Upper lobe of left lung (tissue), 6 donors: ENCODE data around the gene RNF13. TPM values are rescaled to one million over a fixed set of nuclear protein-coding genes. Genes with fewer than 3 reads are reported as not detected.
"Not testable (repeated sequence)": the region's sequence is repeated elsewhere in the genome, so short reads cannot be mapped to it uniquely, and the experiment has no call there.

Experiments used
- ATAC-seq, 2 donors: fragments of 200-7000 bp; cut with Tn5 transposase; one replicate each; pipeline ENCODE4 v1.9.1; 2022; ENCODE audit warnings: mild to moderate bottlenecking in 2 of 2, moderate library complexity in 2 of 2; ENCODE audit not compliant: low FRiP score in 2 of 2
- DNase-seq, 2 donors: peaks; one replicate each; pipeline ENCODE4 v3.0.0-alpha.2; 2019 to 2020
- H3K27ac ChIP-seq, 4 donors: fragments of 200-600 bp; sonication (generic); one replicate each; pipeline ENCODE4 v1.5.1; 2016 to 2019
- H3K27me3 ChIP-seq, 4 donors: fragments of 200-600 bp; sonication (generic); one replicate each; pipeline ENCODE4 v1.5.1; 2017 to 2019
- H3K36me3 ChIP-seq, 4 donors: fragments of 200-600 bp; sonication (generic); one replicate each; pipeline ENCODE4 v1.5.1; 2016 to 2019
- H3K4me1 ChIP-seq, 4 donors: fragments of 200-600 bp; sonication (generic); one replicate each; pipeline ENCODE4 v1.5.1; 2018 to 2019
- H3K4me3 ChIP-seq, 4 donors: fragments of 200-600 bp; sonication (generic); one replicate each; pipeline ENCODE4 v1.5.1; 2017 to 2019; ENCODE audit warnings: mild to moderate bottlenecking in 2 of 4, moderate library complexity in 1 of 4
- H3K9me3 ChIP-seq, 4 donors: fragments of 200-600 bp; sonication (generic); one replicate each; pipeline ENCODE4 v1.5.1; 2018 to 2019
- EP300 ChIP-seq, 4 donors: sonication (generic); formaldehyde crosslinking; IDR thresholded peaks; one replicate each; pipeline ENCODE4 v1.5.1; 2017; ENCODE audit warnings: antibody characterized with exemption in 4 of 4, control low read depth in 2 of 4
- POLR2A ChIP-seq, 4 donors: fragments of 450-650 bp; IDR thresholded peaks; one replicate each; pipeline ENCODE4 v1.5.1; 2016 to 2017; ENCODE audit warnings: antibody characterized with exemption in 4 of 4, mild to moderate bottlenecking in 2 of 4
- POLR2AphosphoS5 ChIP-seq, 2 donors: sonication (generic); formaldehyde crosslinking; IDR thresholded peaks; one replicate each; pipeline ENCODE4 v1.5.1; 2017; ENCODE audit warnings: antibody characterized with exemption in 2 of 2
- WGBS, 2 donors: methylation state at CpG; one replicate each; pipeline ENCODE4 v1.1.5; 2017 to 2018; 5-methylcytosine and 5-hydroxymethylcytosine counted together
- total RNA-seq, 6 donors: library from RNA; depleted of rRNA in 4 of 6; stranded (reverse); fragments of >200 nt in 4 of 6; gene quantifications; one replicate each; pipeline versions ENCODE4 v1.1.0 to v1.2.1, GENCODE V29; 2016 to 2021
- TF ChIP-seq, protein P1 (sequence below), 6 experiments: fragments of 450-650 bp in 4 of 6; fragments of 200-600 bp in 2 of 6; sonication (generic) in 2 of 6; IDR thresholded peaks; one replicate each; pipeline ENCODE4 v1.5.1; 2016 to 2019; ENCODE audit warnings: antibody characterized with exemption in 6 of 6
- donor health status: DM: no; HTN: no; CAD: no; lungs with moderate emphysema.
- donor health status: DM: no; HTN: yes; CAD: no; lungs with severe emphysema.

Gene RNF13
- total RNA-seq, 6 donors from 2014 or later = 50.2 to 136 (median 101) TPM

DNA sequence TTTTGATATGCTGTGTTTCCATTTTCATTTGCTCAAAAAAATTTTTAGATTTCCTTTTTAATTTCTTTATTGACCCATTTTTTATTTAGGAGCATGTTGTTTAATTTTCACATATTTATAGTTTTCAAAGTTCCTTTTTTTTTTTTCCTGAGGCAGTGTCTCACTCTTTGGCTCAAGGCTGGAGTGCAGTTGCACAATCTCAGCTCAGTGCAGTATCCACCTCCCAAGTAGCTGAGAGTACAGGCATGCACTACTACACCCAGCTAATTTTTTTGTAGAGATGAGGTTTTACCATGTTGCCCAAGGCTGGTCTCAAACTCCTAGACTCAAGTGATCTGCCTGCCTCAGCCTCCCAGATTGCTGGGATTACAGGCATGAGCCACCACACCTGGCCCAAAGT, 121.5 kb downstream of the RNF13 start:
- DNase-seq = peak in 1 of 2 donors; percentile 56

GRCh38 chr3:149936812-149937230, 123.8 kb downstream of the RNF13 start:
- H3K36me3 ChIP-seq = no peaks in the 10 kb centered on the region
- H3K27ac ChIP-seq = no peak overlapping the region
- 44 to 52% methylated on average over 7 of the region's 7 CpGs for WGBS, 2 donors
- H3K4me3 ChIP-seq = no peak overlapping the region
- no peak for TF ChIP-seq POLR2AphosphoS5 (IDR thresholded peaks at IDR 0.05)
- TF ChIP-seq, protein P1, sequence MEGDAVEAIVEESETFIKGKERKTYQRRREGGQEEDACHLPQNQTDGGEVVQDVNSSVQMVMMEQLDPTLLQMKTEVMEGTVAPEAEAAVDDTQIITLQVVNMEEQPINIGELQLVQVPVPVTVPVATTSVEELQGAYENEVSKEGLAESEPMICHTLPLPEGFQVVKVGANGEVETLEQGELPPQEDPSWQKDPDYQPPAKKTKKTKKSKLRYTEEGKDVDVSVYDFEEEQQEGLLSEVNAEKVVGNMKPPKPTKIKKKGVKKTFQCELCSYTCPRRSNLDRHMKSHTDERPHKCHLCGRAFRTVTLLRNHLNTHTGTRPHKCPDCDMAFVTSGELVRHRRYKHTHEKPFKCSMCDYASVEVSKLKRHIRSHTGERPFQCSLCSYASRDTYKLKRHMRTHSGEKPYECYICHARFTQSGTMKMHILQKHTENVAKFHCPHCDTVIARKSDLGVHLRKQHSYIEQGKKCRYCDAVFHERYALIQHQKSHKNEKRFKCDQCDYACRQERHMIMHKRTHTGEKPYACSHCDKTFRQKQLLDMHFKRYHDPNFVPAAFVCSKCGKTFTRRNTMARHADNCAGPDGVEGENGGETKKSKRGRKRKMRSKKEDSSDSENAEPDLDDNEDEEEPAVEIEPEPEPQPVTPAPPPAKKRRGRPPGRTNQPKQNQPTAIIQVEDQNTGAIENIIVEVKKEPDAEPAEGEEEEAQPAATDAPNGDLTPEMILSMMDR (IDR thresholded peaks at IDR 0.05) = peak; percentile 44 to 64 (median 56)
- H3K27me3 ChIP-seq = no peaks in the 10 kb centered on the region
- DNase-seq = peak in 1 of 2 donors; percentile 28
- ATAC-seq = peak in 1 of 2 donors; percentile 78
- H3K4me1 ChIP-seq = peaks cover 5 to 13% (median 10%) of the 10 kb centered on the region in 4 donors
- no peaks in the 10 kb centered on the region for H3K9me3 ChIP-seq

More for the DNA sequence above, 121.5 kb downstream of the RNF13 start:
- no peaks in the 10 kb centered on the region for H3K27me3 ChIP-seq
- H3K36me3 ChIP-seq = peaks cover 0 to 4% (median 2%) of the 10 kb centered on the region in 4 donors
- no peak overlapping the region for H3K27ac ChIP-seq
- no peak for TF ChIP-seq EP300 (IDR thresholded peaks at IDR 0.05)
- no peak overlapping the region for H3K4me3 ChIP-seq
- peak; percentile 62 to 92 for ATAC-seq
- H3K9me3 ChIP-seq = no peaks in the 10 kb centered on the region
- peaks cover 5 to 13% (median 10%) of the 10 kb centered on the region in 4 donors for H3K4me1 ChIP-seq

- not testable (repeated sequence) for DNase-seq, H3K9me3 ChIP-seq, H3K27me3 ChIP-seq, H3K27ac ChIP-seq, H3K36me3 ChIP-seq, H3K4me3 ChIP-seq, ATAC-seq
- peaks cover 5 to 13% (median 10%) of the 10 kb centered on the region in 4 donors for H3K4me1 ChIP-seq
- WGBS, 2 donors = 92 to 93% methylated on average over 3 of the region's 3 CpGs
Observed at GRCh38 chr3:149938392-149939055, 125.5 kb downstream of the RNF13 start.

- DNase-seq (no peak), ATAC-seq (no peak)
- H3K9me3 ChIP-seq = no peaks in the 10 kb centered on the region
- TF ChIP-seq POLR2AphosphoS5 (IDR thresholded peaks at IDR 0.05) (no peak), EP300 (IDR thresholded peaks at IDR 0.05) (no peak), POLR2A (IDR thresholded peaks at IDR 0.05) (no peak)
- TF ChIP-seq, protein P1 (IDR thresholded peaks at IDR 0.05) = no peak
- H3K36me3 ChIP-seq = peaks cover 0 to 3% (median 0%) of the 10 kb centered on the region in 4 donors
- WGBS, 2 donors = 79 to 93% methylated on average over 2 of the region's 2 CpGs
- no peak overlapping the region for H3K27ac ChIP-seq
- H3K4me3 ChIP-seq = no peak overlapping the region
- no peaks in the 10 kb centered on the region for H3K27me3 ChIP-seq
- peaks cover 0 to 5% (median 5%) of the 10 kb centered on the region in 4 donors for H3K4me1 ChIP-seq
Observed at GRCh38 chr3:149941186-149941585, 128.2 kb downstream of the RNF13 start.

DNA sequence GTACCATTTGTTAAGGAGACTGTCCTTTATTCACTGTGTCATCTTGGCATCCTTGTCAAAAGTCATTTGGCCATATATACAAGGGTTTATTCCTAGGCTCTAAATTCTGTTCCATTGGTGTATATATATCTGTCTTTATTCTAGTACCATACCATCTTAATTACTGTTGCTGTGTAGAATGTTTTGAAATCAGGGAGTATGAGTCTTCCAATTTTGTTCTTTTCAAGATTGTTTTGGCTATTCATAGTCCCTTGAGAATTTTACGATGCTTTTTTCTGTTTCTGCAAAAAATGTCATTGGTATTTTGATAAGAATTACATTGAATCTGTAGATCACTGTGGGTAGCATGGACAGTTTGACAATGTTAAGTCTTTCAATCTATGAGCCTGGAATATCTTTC, 128.9 kb downstream of the RNF13 start:
- Histone ChIP-seq H3K36me3 (peaks cover 0 to 3% (median 0%) of the 10 kb centered on the region in 4 donors), H3K27ac (no peak overlapping the region), H3K27me3 (no peaks in the 10 kb centered on the region), H3K4me1 (peaks cover 0 to 5% (median 1%) of the 10 kb centered on the region in 4 donors), H3K9me3 (no peaks in the 10 kb centered on the region), H3K4me3 (no peak overlapping the region)
- ATAC-seq (no peak), DNase-seq (no peak)
- WGBS, 2 donors = 93% methylated on average over 1 of the region's 1 CpG
- no peak for TF ChIP-seq EP300 (IDR thresholded peaks at IDR 0.05)
- no peak for TF ChIP-seq POLR2AphosphoS5 (IDR thresholded peaks at IDR 0.05)
- TF ChIP-seq, protein P1 (IDR thresholded peaks at IDR 0.05) = no peak
- TF ChIP-seq POLR2A (IDR thresholded peaks at IDR 0.05) = no peak

GRCh38 chr3:149942409-149942808, 129.4 kb downstream of the RNF13 start:
- no peaks in the 10 kb centered on the region for H3K27me3 ChIP-seq
- H3K9me3 ChIP-seq = no peaks in the 10 kb centered on the region
- ATAC-seq (no peak), DNase-seq (no peak)
- H3K4me1 ChIP-seq = peaks cover 0 to 5% (median 0%) of the 10 kb centered on the region in 4 donors
- TF ChIP-seq EP300 (IDR thresholded peaks at IDR 0.05) (no peak), POLR2A (IDR thresholded peaks at IDR 0.05) (no peak), POLR2AphosphoS5 (IDR thresholded peaks at IDR 0.05) (no peak)
- TF ChIP-seq, protein P1 (IDR thresholded peaks at IDR 0.05) = no peak
- no peak overlapping the region for H3K27ac ChIP-seq
- H3K4me3 ChIP-seq = no peak overlapping the region
- H3K36me3 ChIP-seq = peaks cover 0 to 4% (median 0%) of the 10 kb centered on the region in 4 donors

GRCh38 chr3:149943966-149944365, 131.0 kb downstream of the RNF13 start:
- WGBS, 2 donors = 98 to 99% methylated on average over 3 of the region's 3 CpGs
- H3K36me3 ChIP-seq = not testable (repeated sequence)

More at GRCh38 chr3:149943966-149944365, 131.0 kb downstream of the RNF13 start:
- not testable (repeated sequence) for H3K27me3 ChIP-seq, H3K4me1 ChIP-seq, H3K27ac ChIP-seq, H3K9me3 ChIP-seq, H3K4me3 ChIP-seq, ATAC-seq, DNase-seq
